Neural cell (in vitro differentiated cells): ENCODE measurements around the gene SELENOO. TPM values are rescaled to one million over a fixed set of nuclear protein-coding genes. Genes with fewer than 3 reads are reported as not detected.

ENCODE experiments used
- H2AFZ ChIP-seq: fragments of 200-600, 300-800 bp; sonication (generic), shearing (Covaris generic); 2 replicates; pipeline ENCODE4 v1.6.0; 2014; ENCODE audit warnings: low read depth, mild to moderate bottlenecking, antibody characterized with exemption, low read length, moderate library complexity
- H3F3A ChIP-seq: fragments of 200-600 bp; shearing (Covaris generic); 2 replicates; pipeline ENCODE4 v1.6.1; 2016; ENCODE audit warnings: mild to moderate bottlenecking, moderate library complexity, mixed read lengths, antibody characterized with exemption, low read length; ENCODE audit not compliant: insufficient read depth, poor library complexity, severe bottlenecking
- H3K27ac ChIP-seq: fragments of 200-600, 300-800 bp; sonication (generic), shearing (Covaris generic); 2 replicates; pipeline ENCODE4 v1.5.1; 2014; ENCODE audit warnings: mild to moderate bottlenecking, low read length, moderate library complexity
- H3K27me3 ChIP-seq: fragments of 300-800, 200-600 bp; sonication (generic), shearing (Covaris generic); 2 replicates; pipeline ENCODE4 v1.6.0; 2014; ENCODE audit warnings: mild to moderate bottlenecking, low read depth, low read length, moderate library complexity; ENCODE audit not compliant: insufficient read depth
- H3K36me3 ChIP-seq: fragments of 300-800, 200-600 bp; sonication (generic), shearing (Covaris generic); 2 replicates; pipeline ENCODE4 v1.5.1; 2014; ENCODE audit warnings: mild to moderate bottlenecking, antibody characterized with exemption, low read length, moderate library complexity; ENCODE audit not compliant: insufficient read depth
- H3K4me2 ChIP-seq: fragments of 300-800, 200-600 bp; sonication (generic), shearing (Covaris generic); 2 replicates; pipeline ENCODE4 v1.6.0; 2014; ENCODE audit warnings: mild to moderate bottlenecking, low read length
- H3K4me3 ChIP-seq: fragments of 300-800, 200-600 bp; sonication (generic), shearing (Covaris generic); 2 replicates; pipeline ENCODE4 v1.5.1; 2014; ENCODE audit warnings: mild to moderate bottlenecking, low read length, moderate library complexity
- H3K79me2 ChIP-seq: fragments of 200-600 bp; shearing (Covaris generic); replicated peaks from 2 replicates; pipeline ENCODE4 v1.6.0; 2014; ENCODE audit warnings: mild to moderate bottlenecking, low read length, moderate library complexity; ENCODE audit not compliant: insufficient read depth
- H3K9ac ChIP-seq: fragments of 300-800, 200-600 bp; sonication (generic), shearing (Covaris generic); 2 replicates; pipeline ENCODE4 v1.6.1; 2016; ENCODE audit warnings: mild to moderate bottlenecking, low read length, mixed read lengths
- H3K9me2 ChIP-seq: fragments of 200-600 bp; shearing (Covaris generic); 2 replicates; pipeline ENCODE4 v1.6.1; 2016; ENCODE audit warnings: mild to moderate bottlenecking, low read length, mixed read lengths; ENCODE audit not compliant: insufficient read depth
- H3K9me3 ChIP-seq: fragments of 200-600, 300-800 bp; sonication (generic), shearing (Covaris generic); 2 replicates; pipeline ENCODE4 v1.6.1; 2016; ENCODE audit warnings: mild to moderate bottlenecking, mixed run types, low read length, moderate library complexity, mixed read lengths
- H4K20me1 ChIP-seq: fragments of 200-600 bp; shearing (Covaris generic); 2 replicates; pipeline ENCODE4 v1.6.1; 2016; ENCODE audit warnings: mild to moderate bottlenecking, mixed run types; ENCODE audit not compliant: insufficient read depth
- EP300 ChIP-seq: fragments of 450-650 bp; conservative IDR thresholded peaks from 2 replicates; pipeline ENCODE4 v1.6.1; 2014; ENCODE audit warnings: antibody characterized with exemption, mild to moderate bottlenecking, moderate library complexity; ENCODE audit not compliant: poor library complexity, severe bottlenecking
- EZH2 ChIP-seq: fragments of 200-600, 300-800 bp; shearing (Covaris generic), sonication (generic); IDR thresholded peaks from 2 replicates; pipeline ENCODE4 v1.6.1; 2014; ENCODE audit warnings: antibody characterized with exemption, low read length, borderline replicate concordance, mild to moderate bottlenecking; ENCODE audit not compliant: insufficient read depth, poor library complexity, severe bottlenecking
- MXI1 ChIP-seq: fragments of 450-650 bp; conservative IDR thresholded peaks from 2 replicates; pipeline ENCODE4 v1.6.1; 2014; ENCODE audit warnings: antibody characterized with exemption, mild to moderate bottlenecking; ENCODE audit not compliant: poor library complexity, severe bottlenecking
- POLR2AphosphoS5 ChIP-seq: IDR thresholded peaks from 2 replicates; pipeline ENCODE4 v1.6.1; 2012
- RAD21 ChIP-seq: fragments of 450-650 bp; conservative IDR thresholded peaks from 2 replicates; pipeline ENCODE4 v1.6.1; 2014; ENCODE audit warnings: antibody characterized with exemption, mild to moderate bottlenecking, moderate library complexity
- SMC3 ChIP-seq: fragments of 450-650 bp; conservative IDR thresholded peaks from 2 replicates; pipeline ENCODE4 v1.6.1; 2014; ENCODE audit warnings: antibody characterized with exemption, mild to moderate bottlenecking, moderate library complexity; ENCODE audit not compliant: poor library complexity
- TAF1 ChIP-seq: IDR thresholded peaks from 2 replicates; pipeline ENCODE4 v1.6.1; 2012; ENCODE audit warnings: low read depth
- polyA plus RNA-seq: library from polyadenylated mRNA; depleted of rRNA; stranded (reverse); fragments of >200 nt; gene quantifications from 2 replicates; pipeline ENCODE4 v1.2.3, GENCODE V29; 2014
- TF ChIP-seq, protein P1 (sequence below): IDR thresholded peaks from 2 replicates; pipeline ENCODE4 v1.6.1; 2012; ENCODE audit warnings: borderline replicate concordance
- TF ChIP-seq, protein P2 (sequence below): fragments of 450-650 bp; IDR thresholded peaks from 2 replicates; pipeline ENCODE4 v1.5.1; 2014; ENCODE audit warnings: antibody characterized with exemption, mild to moderate bottlenecking, moderate library complexity; ENCODE audit not compliant: poor library complexity, severe bottlenecking

SELENOO gene
- polyA plus RNA-seq, 1 donor from 2014 or later, result 42.0 TPM

DNA sequence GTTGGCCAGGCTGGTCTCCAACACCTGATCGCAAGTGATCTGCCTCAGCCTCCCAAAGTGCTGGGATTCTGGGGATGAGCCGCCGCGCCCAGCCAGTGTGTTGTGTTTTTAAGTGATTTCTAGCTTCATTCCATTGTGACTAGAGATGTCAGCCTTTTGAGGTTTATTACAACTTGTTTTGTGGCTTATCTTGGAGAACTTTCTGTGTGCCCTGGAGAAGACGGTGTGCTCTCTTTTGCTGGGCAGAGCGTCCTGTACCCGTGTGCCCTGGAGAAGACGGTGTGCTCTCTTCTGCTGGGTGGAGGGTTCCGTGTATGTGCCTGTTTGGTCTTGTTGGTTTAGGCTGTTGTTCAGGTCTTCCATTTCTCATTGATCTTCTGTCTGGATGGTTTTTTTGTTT is 12.5 kb downstream of the SELENOO start:
- no peaks in the 10 kb centered on the region for H4K20me1 ChIP-seq
- TF ChIP-seq MXI1 (no peak), TAF1 (no peak), EP300 (no peak), SMC3 (no peak), RAD21 (no peak), EZH2 (no peak), POLR2AphosphoS5 (no peak)
- TF ChIP-seq, protein P1, sequence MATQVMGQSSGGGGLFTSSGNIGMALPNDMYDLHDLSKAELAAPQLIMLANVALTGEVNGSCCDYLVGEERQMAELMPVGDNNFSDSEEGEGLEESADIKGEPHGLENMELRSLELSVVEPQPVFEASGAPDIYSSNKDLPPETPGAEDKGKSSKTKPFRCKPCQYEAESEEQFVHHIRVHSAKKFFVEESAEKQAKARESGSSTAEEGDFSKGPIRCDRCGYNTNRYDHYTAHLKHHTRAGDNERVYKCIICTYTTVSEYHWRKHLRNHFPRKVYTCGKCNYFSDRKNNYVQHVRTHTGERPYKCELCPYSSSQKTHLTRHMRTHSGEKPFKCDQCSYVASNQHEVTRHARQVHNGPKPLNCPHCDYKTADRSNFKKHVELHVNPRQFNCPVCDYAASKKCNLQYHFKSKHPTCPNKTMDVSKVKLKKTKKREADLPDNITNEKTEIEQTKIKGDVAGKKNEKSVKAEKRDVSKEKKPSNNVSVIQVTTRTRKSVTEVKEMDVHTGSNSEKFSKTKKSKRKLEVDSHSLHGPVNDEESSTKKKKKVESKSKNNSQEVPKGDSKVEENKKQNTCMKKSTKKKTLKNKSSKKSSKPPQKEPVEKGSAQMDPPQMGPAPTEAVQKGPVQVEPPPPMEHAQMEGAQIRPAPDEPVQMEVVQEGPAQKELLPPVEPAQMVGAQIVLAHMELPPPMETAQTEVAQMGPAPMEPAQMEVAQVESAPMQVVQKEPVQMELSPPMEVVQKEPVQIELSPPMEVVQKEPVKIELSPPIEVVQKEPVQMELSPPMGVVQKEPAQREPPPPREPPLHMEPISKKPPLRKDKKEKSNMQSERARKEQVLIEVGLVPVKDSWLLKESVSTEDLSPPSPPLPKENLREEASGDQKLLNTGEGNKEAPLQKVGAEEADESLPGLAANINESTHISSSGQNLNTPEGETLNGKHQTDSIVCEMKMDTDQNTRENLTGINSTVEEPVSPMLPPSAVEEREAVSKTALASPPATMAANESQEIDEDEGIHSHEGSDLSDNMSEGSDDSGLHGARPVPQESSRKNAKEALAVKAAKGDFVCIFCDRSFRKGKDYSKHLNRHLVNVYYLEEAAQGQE, result no peak
- TF ChIP-seq, protein P2, sequence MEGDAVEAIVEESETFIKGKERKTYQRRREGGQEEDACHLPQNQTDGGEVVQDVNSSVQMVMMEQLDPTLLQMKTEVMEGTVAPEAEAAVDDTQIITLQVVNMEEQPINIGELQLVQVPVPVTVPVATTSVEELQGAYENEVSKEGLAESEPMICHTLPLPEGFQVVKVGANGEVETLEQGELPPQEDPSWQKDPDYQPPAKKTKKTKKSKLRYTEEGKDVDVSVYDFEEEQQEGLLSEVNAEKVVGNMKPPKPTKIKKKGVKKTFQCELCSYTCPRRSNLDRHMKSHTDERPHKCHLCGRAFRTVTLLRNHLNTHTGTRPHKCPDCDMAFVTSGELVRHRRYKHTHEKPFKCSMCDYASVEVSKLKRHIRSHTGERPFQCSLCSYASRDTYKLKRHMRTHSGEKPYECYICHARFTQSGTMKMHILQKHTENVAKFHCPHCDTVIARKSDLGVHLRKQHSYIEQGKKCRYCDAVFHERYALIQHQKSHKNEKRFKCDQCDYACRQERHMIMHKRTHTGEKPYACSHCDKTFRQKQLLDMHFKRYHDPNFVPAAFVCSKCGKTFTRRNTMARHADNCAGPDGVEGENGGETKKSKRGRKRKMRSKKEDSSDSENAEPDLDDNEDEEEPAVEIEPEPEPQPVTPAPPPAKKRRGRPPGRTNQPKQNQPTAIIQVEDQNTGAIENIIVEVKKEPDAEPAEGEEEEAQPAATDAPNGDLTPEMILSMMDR, result no peak
- no peaks in the 10 kb centered on the region for H3F3A ChIP-seq
- no peak overlapping the region for H3K27ac ChIP-seq
- no peaks in the 10 kb centered on the region for H3K27me3 ChIP-seq
- no peak overlapping the region for H3K4me3 ChIP-seq
- H3K4me2 ChIP-seq, result no peak overlapping the region
- no peak overlapping the region for H2AFZ ChIP-seq
- H3K9ac ChIP-seq, result no peak overlapping the region
- H3K36me3 ChIP-seq, result no peaks in the 10 kb centered on the region
- no peaks in the 10 kb centered on the region for H3K9me2 ChIP-seq
- no peaks in the 10 kb centered on the region for H3K9me3 ChIP-seq
- no peaks in the 10 kb centered on the region for H3K79me2 ChIP-seq

DNA sequence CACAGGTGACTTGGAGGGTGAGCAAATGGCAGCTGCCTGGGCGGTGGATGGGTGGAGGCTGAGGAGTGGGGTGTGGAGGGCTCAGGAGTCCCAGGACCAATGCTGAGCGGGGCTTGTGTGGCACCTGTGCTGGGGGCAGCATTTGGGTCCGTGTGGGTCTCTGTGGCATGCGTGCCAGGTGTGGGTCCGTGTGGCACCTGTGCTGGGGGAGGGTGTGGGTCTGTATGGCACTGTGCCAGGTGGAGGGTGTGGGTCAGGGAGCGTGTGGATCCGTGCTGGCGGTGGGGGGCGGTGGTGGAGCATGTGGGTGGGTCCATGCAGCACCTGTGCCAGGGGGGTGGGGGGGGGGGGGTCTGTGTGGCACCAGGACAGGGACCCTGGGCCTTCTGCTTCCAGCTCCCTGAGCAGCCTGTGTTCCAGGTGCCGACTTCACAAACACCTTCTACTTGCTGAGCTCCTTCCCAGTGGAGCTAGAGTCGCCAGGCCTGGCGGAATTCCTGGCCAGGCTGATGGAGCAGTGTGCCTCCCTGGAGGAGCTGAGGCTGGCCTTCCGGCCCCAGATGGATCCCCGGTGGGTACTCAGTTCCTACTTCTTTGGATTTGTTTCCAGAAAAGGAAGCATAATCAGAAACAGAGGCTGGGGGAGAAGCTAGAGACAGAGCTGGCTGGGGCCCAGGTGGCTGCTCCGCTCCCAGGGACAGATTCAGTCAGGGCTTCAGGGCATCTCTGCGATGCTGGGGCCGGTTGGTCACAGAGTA is 14.7 kb downstream of the SELENOO start:
- no peak overlapping the region for H3K4me3 ChIP-seq
- no peaks in the 10 kb centered on the region for H3K79me2 ChIP-seq
- no peaks in the 10 kb centered on the region for H3K36me3 ChIP-seq
- TF ChIP-seq MXI1, result no peak
- TF ChIP-seq TAF1, result no peak
- no peak for TF ChIP-seq SMC3
- TF ChIP-seq POLR2AphosphoS5, result no peak
- no peak for TF ChIP-seq EP300
- TF ChIP-seq, protein P2, result no peak
- TF ChIP-seq EZH2, result no peak
- TF ChIP-seq, protein P1, result no peak
- H3K9ac ChIP-seq, result no peak overlapping the region
- H4K20me1 ChIP-seq, result no peaks in the 10 kb centered on the region
- H3K4me2 ChIP-seq, result no peak overlapping the region
- no peaks in the 10 kb centered on the region for H3F3A ChIP-seq
- no peaks in the 10 kb centered on the region for H3K9me2 ChIP-seq
- no peak overlapping the region for H2AFZ ChIP-seq
- no peak overlapping the region for H3K27ac ChIP-seq
- H3K9me3 ChIP-seq, result no peaks in the 10 kb centered on the region
- no peaks in the 10 kb centered on the region for H3K27me3 ChIP-seq
